H1 (cell line): Measurements from ENCODE around the gene FAM133A. TPM values are rescaled to one million over a fixed set of nuclear protein-coding genes. Genes with fewer than 3 reads are reported as not detected.

Experiments
- CTCF ChIA-PET: fragments of 300-600 bp; sonication (Branson Sonifier 250); formaldehyde crosslinking; loops from one replicate; lab custom pipeline; 2021; ENCODE audit not compliant: partially characterized antibody; lab: Charles Lee
- POLR2A ChIA-PET: fragments of 300-600 bp; sonication (Branson Sonifier 250); formaldehyde crosslinking; loops from one replicate; lab custom pipeline; 2021; ENCODE audit warnings: inconsistent platforms; ENCODE audit not compliant: partially characterized antibody; lab: Charles Lee
- DNase-seq, 2 experiments: peaks; one replicate each; pipeline versions ENCODE4 v3.0.0 to v3.0.0-alpha.2; 2010 to 2022; ENCODE audit warnings: low spot score in 2 of 2, low read depth in 1 of 2, mixed read lengths in 1 of 2
- FAIRE-seq: peaks from 2 replicates; lab custom pipeline; 2011; peaks lifted over from hg19 to GRCh38; lab: Jason Lieb, UNC
- H2AFZ ChIP-seq: 2 replicates; pipeline ENCODE4 v1.8.1; 2012; ENCODE audit warnings: low read length, inconsistent platforms
- H2AK5ac ChIP-seq: 2 replicates; pipeline ENCODE4 v1.6.1; 2013; ENCODE audit warnings: low read depth, low read length
- H2BK120ac ChIP-seq: replicated peaks from 2 replicates; pipeline ENCODE3; 2013; ENCODE audit warnings: low read depth, low read length, inconsistent platforms
- H2BK12ac ChIP-seq: 2 replicates; pipeline ENCODE4 v1.6.1; 2013; ENCODE audit warnings: low read depth, low read length
- H2BK15ac ChIP-seq: 2 replicates; pipeline ENCODE4 v1.6.1; 2013; ENCODE audit warnings: low read length
- H2BK20ac ChIP-seq: 2 replicates; pipeline ENCODE4 v1.6.1; 2013; ENCODE audit warnings: low read length
- H2BK5ac ChIP-seq: 2 replicates; pipeline ENCODE4 v1.6.1; 2013; ENCODE audit warnings: low read depth, low read length
- H3K14ac ChIP-seq: 2 replicates; pipeline ENCODE4 v1.6.1; 2013; ENCODE audit warnings: inconsistent platforms; ENCODE audit not compliant: insufficient read length
- H3K18ac ChIP-seq: 2 replicates; pipeline ENCODE4 v1.6.1; 2013; ENCODE audit warnings: low read length; ENCODE audit errors: extremely low read depth
- H3K23ac ChIP-seq: 2 replicates; pipeline ENCODE4 v1.6.1; 2013; ENCODE audit warnings: inconsistent platforms; ENCODE audit not compliant: insufficient read length
- H3K23me2 ChIP-seq: 2 replicates; pipeline ENCODE4 v1.6.1; 2013; ENCODE audit warnings: low read depth, low read length
- H3K27ac ChIP-seq: 2 replicates; pipeline ENCODE4 v1.6.1; 2011; ENCODE audit warnings: low read depth, low read length, inconsistent platforms
- H3K27me3 ChIP-seq, 4 experiments: replicated peaks in 1 of 4; 1 replicate in 1 of 4; 2 replicates in 3 of 4; pipeline versions ENCODE4 v1.6.1 to v1.8.1; 2011 to 2013; ENCODE audit warnings: low read length in 3 of 4, mild to moderate bottlenecking in 3 of 4, inconsistent platforms in 2 of 4, mixed read lengths in 2 of 4, moderate library complexity in 1 of 4; ENCODE audit not compliant: control insufficient read depth in 3 of 4, insufficient read depth in 3 of 4; ENCODE audit errors: extremely low read depth in 1 of 4
- H3K36me3 ChIP-seq, 4 experiments: 2 replicates each; pipeline versions ENCODE4 v1.6.1 to v1.8.1; 2011 to 2013; ENCODE audit warnings: mild to moderate bottlenecking in 4 of 4, low read length in 3 of 4, moderate library complexity in 2 of 4, control low read depth in 1 of 4, inconsistent platforms in 1 of 4; ENCODE audit not compliant: insufficient read depth in 4 of 4, control insufficient read depth in 2 of 4
- H3K4ac ChIP-seq: replicated peaks from 2 replicates; pipeline ENCODE3; 2013; ENCODE audit warnings: low read length, low read depth, mixed read lengths, inconsistent platforms; ENCODE audit not compliant: insufficient read length
- H3K4me1 ChIP-seq, 4 experiments: replicated peaks in 1 of 4; 1 replicate in 1 of 4; 2 replicates in 3 of 4; pipeline versions ENCODE4 v1.6.1 to v1.8.1; 2011 to 2013; ENCODE audit warnings: low read length in 3 of 4, inconsistent platforms in 2 of 4, mixed read lengths in 1 of 4; ENCODE audit not compliant: insufficient read depth in 4 of 4, control insufficient read depth in 3 of 4
- H3K4me2 ChIP-seq, 2 experiments: 2 replicates each; pipeline versions ENCODE4 v1.6.1 to v1.8.1; 2011 to 2013; ENCODE audit warnings: low read depth in 2 of 2, low read length in 2 of 2, control low read depth in 1 of 2, inconsistent platforms in 1 of 2, mild to moderate bottlenecking in 1 of 2; ENCODE audit not compliant: insufficient read depth in 1 of 2
- H3K4me3 ChIP-seq, 4 experiments: fragments of 200-600, 300-600 bp in 1 of 4; sonication (generic), shearing (Covaris generic), sonication (Bioruptor Twin) in 1 of 4; 2 replicates each; pipeline versions ENCODE4 v1.5.1 to v1.8.1; 2011 to 2016; ENCODE audit warnings: low read length in 4 of 4, low read depth in 3 of 4, control low read depth in 2 of 4, inconsistent platforms in 2 of 4, mild to moderate bottlenecking in 2 of 4, mixed read lengths in 1 of 4, moderate library complexity in 1 of 4; ENCODE audit not compliant: insufficient read depth in 2 of 4; ENCODE audit errors: extremely low read depth in 1 of 4
- H3K56ac ChIP-seq: replicated peaks from 2 replicates; pipeline ENCODE3; 2013; ENCODE audit warnings: low read depth, mild to moderate bottlenecking, mixed read lengths, low read length, inconsistent platforms; ENCODE audit not compliant: insufficient read length
- H3K79me1 ChIP-seq: 2 replicates; pipeline ENCODE4 v1.6.1; 2013; ENCODE audit warnings: low read depth, low read length, control low read depth
- H3K79me2 ChIP-seq, 2 experiments: 2 replicates each; pipeline versions ENCODE4 v1.6.1 to v1.8.1; 2012 to 2013; ENCODE audit warnings: low read length in 2 of 2, mild to moderate bottlenecking in 2 of 2, inconsistent platforms in 1 of 2; ENCODE audit not compliant: insufficient read depth in 2 of 2, control insufficient read depth in 1 of 2
- H3K9ac ChIP-seq, 4 experiments: replicated peaks in 1 of 4; 1 replicate in 1 of 4; 2 replicates in 3 of 4; pipeline versions ENCODE4 v1.6.1 to v1.8.1; 2011 to 2013; ENCODE audit warnings: low read depth in 3 of 4, low read length in 3 of 4, control low read depth in 2 of 4, mild to moderate bottlenecking in 2 of 4, moderate library complexity in 2 of 4, inconsistent platforms in 1 of 4; ENCODE audit errors: extremely low read depth in 1 of 4
- H3K9me3 ChIP-seq, 2 experiments: 2 replicates each; pipeline versions ENCODE4 v1.6.1 to v1.8.1; 2012 to 2013; ENCODE audit warnings: mild to moderate bottlenecking in 2 of 2, moderate library complexity in 2 of 2, control low read depth in 1 of 2, inconsistent platforms in 1 of 2, low read depth in 1 of 2, low read length in 1 of 2, mixed read lengths in 1 of 2; ENCODE audit not compliant: insufficient read depth in 2 of 2
- H4K20me1 ChIP-seq, 2 experiments: replicated peaks in 1 of 2; 2 replicates each; pipeline versions ENCODE3 to v1.8.1; 2011 to 2013; ENCODE audit warnings: inconsistent platforms in 2 of 2, low read length in 2 of 2, mild to moderate bottlenecking in 1 of 2; ENCODE audit not compliant: insufficient read depth in 2 of 2, control insufficient read depth in 1 of 2
- H4K5ac ChIP-seq: 2 replicates; pipeline ENCODE4 v1.6.1; 2013; ENCODE audit warnings: low read length, low read depth, mixed read lengths, inconsistent platforms; ENCODE audit not compliant: insufficient read length
- H4K8ac ChIP-seq: 2 replicates; pipeline ENCODE4 v1.8.0; 2013; ENCODE audit warnings: mild to moderate bottlenecking, moderate library complexity, low read length, inconsistent platforms; ENCODE audit not compliant: insufficient read depth; ENCODE audit errors: extremely low read depth
- H4K91ac ChIP-seq: replicated peaks from 2 replicates; pipeline ENCODE3; 2013; ENCODE audit warnings: low read length, mixed read lengths, inconsistent platforms; ENCODE audit not compliant: insufficient read length
- BCL11A ChIP-seq, 2 experiments: IDR thresholded peaks; one replicate each; pipeline ENCODE4 v1.6.1; 2011; ENCODE audit warnings: low read depth in 2 of 2, low read length in 2 of 2, mild to moderate bottlenecking in 2 of 2
- CEBPB ChIP-seq: IDR thresholded peaks from 2 replicates; pipeline ENCODE4 v1.6.1; 2012; ENCODE audit warnings: low read depth, low read length
- CHD2 ChIP-seq: IDR thresholded peaks from 2 replicates; pipeline ENCODE4 v1.6.1; 2012; ENCODE audit warnings: low read length, improper control_type of control experiment
- EP300 ChIP-seq, 2 experiments: IDR thresholded peaks; 1 replicate in 1 of 2; 2 replicates in 1 of 2; pipeline ENCODE4 v1.6.1; 2011 to 2012; ENCODE audit warnings: low read depth in 2 of 2, low read length in 2 of 2, mild to moderate bottlenecking in 2 of 2, borderline replicate concordance in 1 of 2, inconsistent platforms in 1 of 2, moderate library complexity in 1 of 2
- JUND ChIP-seq: IDR thresholded peaks from 2 replicates; pipeline ENCODE4 v1.6.1; 2011; ENCODE audit warnings: mild to moderate bottlenecking, improper control_type of control experiment, low read length
- KDM5A ChIP-seq: fragments of 200-600 bp; IDR thresholded peaks from 2 replicates; pipeline ENCODE4 v1.7.1; 2012; ENCODE audit warnings: mild to moderate bottlenecking, low read length, inconsistent platforms, mixed read lengths
- POLR2AphosphoS5 ChIP-seq: IDR thresholded peaks from 2 replicates; pipeline ENCODE4 v1.6.1; 2011; ENCODE audit warnings: low read depth, low read length
- RNF2 ChIP-seq: fragments of 200-900, 300-1000 bp; sonication (generic); IDR thresholded peaks from 2 replicates; pipeline ENCODE4 v1.7.1; 2016; ENCODE audit warnings: borderline replicate concordance, low read depth, mild to moderate bottlenecking, antibody characterized with exemption, low read length; ENCODE audit not compliant: poor library complexity, severe bottlenecking; ENCODE audit errors: missing control alignments
- SIRT6 ChIP-seq: IDR thresholded peaks from one replicate; pipeline ENCODE4 v1.7.1; 2012; ENCODE audit warnings: low read length, inconsistent platforms
- YY1 ChIP-seq: IDR thresholded peaks from 2 replicates; pipeline ENCODE4 v1.6.1; 2011; ENCODE audit warnings: low read depth, mild to moderate bottlenecking, low read length
- WGBS, 2 experiments: shearing (Covaris generic) in 1 of 2; methylation state at CpG; one replicate each; pipeline versions ENCODE4 v1.1.6 to v1.1.7; 2013 to 2015; ENCODE audit warnings: low lambda C conversion rate in 2 of 2, mixed read lengths in 2 of 2, inconsistent platforms in 1 of 2, low coverage in 1 of 2, missing lambda C conversion rate in 1 of 2; ENCODE audit not compliant: insufficient replicate concordance in 2 of 2, insufficient coverage in 1 of 2, insufficient read length in 1 of 2; ENCODE audit errors: extremely low coverage in 1 of 2, missing lambda C conversion rate in 1 of 2; 5-methylcytosine and 5-hydroxymethylcytosine counted together
- long read RNA-seq, 2 experiments: library from RNA in 1 of 2; library from capped mRNA in 1 of 2; stranded (forward); transcript quantifications; one replicate each; pipeline ENCODE4 v2.0.0, GENCODE V29; 2021; ENCODE audit warnings: inconsistent platforms in 1 of 2
- polyA minus RNA-seq, 3 experiments: library from RNA; depleted of rRNA, polyadenylated mRNA; stranded (reverse); fragments of >200 nt; gene quantifications; 1 replicate in 2 of 3; 2 replicates in 1 of 3; pipeline ENCODE4 v1.2.3, GENCODE V29; 2011
- polyA plus RNA-seq, 7 experiments: library from polyadenylated mRNA; depleted of rRNA in 3 of 7; stranded (reverse) in 5 of 7; unstranded in 2 of 7; fragments of >200 nt in 5 of 7; fragments of 200-250 nt in 2 of 7; gene quantifications; 1 replicate in 5 of 7; 2 replicates in 1 of 7; 4 replicates in 1 of 7; pipeline versions ENCODE4 v1.2.1 to v1.2.3, GENCODE V29; 2011 to 2013; ENCODE audit warnings: missing spikeins in 2 of 7, mixed read lengths in 2 of 7
- total RNA-seq: library from RNA; stranded (reverse); fragmentation: NEBNext Ultra II Directional; extraction: Animal tissue kit (Norgen Biotek cat#: 25700); gene quantifications from 2 replicates; pipeline ENCODE4 v1.2.1, GENCODE V29; 2021
- TF ChIP-seq, protein P1 (sequence below): IDR thresholded peaks from 2 replicates; pipeline ENCODE4 v1.6.1; 2012; ENCODE audit warnings: inconsistent platforms

FAM133A gene
- total RNA-seq: 0.46 and 0.82 TPM in 2 replicates
- polyA plus RNA-seq (2011; rRNA removed): 0.11 and 0.26 TPM in 2 replicates
- polyA plus RNA-seq (2011; cell fraction: cytosol; rRNA removed): 0.34 TPM
- polyA plus RNA-seq (2011; cell fraction: nucleus; rRNA removed): 0.16 TPM
- 0.12 to 0.39 TPM (median 0.26 TPM) in 4 replicates for polyA plus RNA-seq (2012, experiment 1 of 2)
- polyA plus RNA-seq (2012, experiment 2 of 2): not detected
- 1.3 TPM for polyA plus RNA-seq (2013, experiment 1 of 2)
- polyA plus RNA-seq (2013, experiment 2 of 2): 1.2 TPM
- 0.17 TPM in 1 of 2 replicates, not detected in the other for polyA minus RNA-seq (2011; rRNA and poly(A)+ RNA removed)
- not detected for polyA minus RNA-seq (2011; cell fraction: cytosol; rRNA and poly(A)+ RNA removed)
- polyA minus RNA-seq (2011; cell fraction: nucleus; rRNA and poly(A)+ RNA removed): 0.50 TPM
- long read RNA-seq, experiment 1, partial matches to known transcripts: 0 of 1 reads
- long read RNA-seq, experiment 1, other reads (novel, unspliced or antisense): 1 of 1 reads
- long read RNA-seq, experiment 2, partial matches to known transcripts: 0 of 1 reads
- long read RNA-seq, experiment 2, other reads (novel, unspliced or antisense): 1 of 1 reads

DNA sequence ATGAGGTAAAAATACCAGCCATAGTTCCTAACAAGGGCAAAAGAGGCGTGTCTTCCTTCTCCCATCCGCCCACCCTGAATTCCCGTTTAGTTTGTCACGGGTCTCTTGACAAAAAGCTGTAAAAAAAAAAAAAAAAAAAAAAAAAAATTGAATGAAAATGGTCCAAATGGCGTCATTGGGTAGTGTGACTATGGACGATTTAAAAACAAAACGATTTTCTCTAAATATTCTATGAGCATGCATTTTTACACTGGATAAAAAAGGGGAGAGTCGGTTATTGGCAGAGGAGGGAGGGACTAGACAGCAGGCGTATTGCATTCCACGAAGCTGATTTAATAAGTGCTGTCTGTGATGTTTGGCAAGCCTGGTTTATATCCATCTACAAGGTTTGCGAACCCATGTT, at the start of gene FAM133A:
FAM133A (plus strand) TSS at position 338 of the 403 bp plus-strand sequence. CDS start 35,214 bp downstream, outside the sequence.
- DNase-seq: no peak
- POLR2A ChIA-PET: no interaction called here
- TF ChIP-seq RNF2 (no peak), YY1 (no peak), CHD2 (no peak), EP300 (IDR thresholded peaks at IDR 0.05; ENCODE audit: borderline replicate concordance in 1 of 2, low read depth in 2 of 2, low read length in 2 of 2) (no peak), BCL11A (IDR thresholded peaks at IDR 0.05; ENCODE audit: low read depth in 2 of 2, low read length in 2 of 2) (no peak), CEBPB (no peak), POLR2AphosphoS5 (no peak), KDM5A (no peak), JUND (no peak), SIRT6 (no peak)
- TF ChIP-seq, protein P1, sequence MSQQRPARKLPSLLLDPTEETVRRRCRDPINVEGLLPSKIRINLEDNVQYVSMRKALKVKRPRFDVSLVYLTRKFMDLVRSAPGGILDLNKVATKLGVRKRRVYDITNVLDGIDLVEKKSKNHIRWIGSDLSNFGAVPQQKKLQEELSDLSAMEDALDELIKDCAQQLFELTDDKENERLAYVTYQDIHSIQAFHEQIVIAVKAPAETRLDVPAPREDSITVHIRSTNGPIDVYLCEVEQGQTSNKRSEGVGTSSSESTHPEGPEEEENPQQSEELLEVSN: no peak

More for the DNA sequence above, at the start of gene FAM133A:
- CTCF ChIA-PET: interaction anchor here (0.9 kb wide), 1 partner anchor 12 kb away, joined by 3 read pairs; no protein-coding TSS in a partner anchor
- Histone ChIP-seq H3K79me2 (peaks cover 0 to 18% of the 10 kb centered on the region in 2 experiments; a peak in 2 of 4 replicates), H4K5ac (no peak within 1 kb of the TSS), H3K36me3 (no peaks in the 10 kb centered on the region), H2BK15ac (no peak within 1 kb of the TSS), H3K4ac (no peak within 1 kb of the TSS), H2BK20ac (no peak within 1 kb of the TSS), H3K4me1 (peaks cover 0 to 3% (median 0%) of the 10 kb centered on the region in 4 experiments; a peak in 3 of 7 replicates), H3K27me3 (no peaks in the 10 kb centered on the region), H3K4me2 (peak within 1 kb of the TSS; percentile 69 to 88), H2BK12ac (no peak within 1 kb of the TSS), H4K8ac (peak within 1 kb of the TSS; percentile 68; the same call in 1 of the 2 replicates), H3K9me3 (no peaks in the 10 kb centered on the region), H3K4me3 (peak within 1 kb of the TSS; percentile 72 to 95 (median 79)), H3K23ac (no peak within 1 kb of the TSS), H4K91ac (no peak within 1 kb of the TSS), H3K56ac (no peak within 1 kb of the TSS), H2AFZ (peak within 1 kb of the TSS; percentile 90; the same call in 1 of the 2 replicates), H2AK5ac (no peak within 1 kb of the TSS), H3K18ac (no peak within 1 kb of the TSS), H3K14ac (no peak within 1 kb of the TSS), H3K79me1 (no peaks in the 10 kb centered on the region), H3K27ac (no peak within 1 kb of the TSS), H3K23me2 (no peaks in the 10 kb centered on the region), H4K20me1 (no peaks in the 10 kb centered on the region), H2BK120ac (no peak within 1 kb of the TSS), H2BK5ac (no peak within 1 kb of the TSS), H3K9ac (peak within 1 kb of the TSS; percentile 60 to 79 (median 72))
- 18% methylated on average over 6 of the region's 11 CpGs; no CpG with 5 or more reads in 1 of the 2 experiments for WGBS, 2 experiments
- FAIRE-seq: peak; percentile 19
